NK-92 (cell line): ENCODE results near the gene DLX2.
"Not testable (repeated sequence)": the region's sequence is repeated elsewhere in the genome, so short reads cannot be mapped to it uniquely, and the experiment has no call there.

Experiments used
- DNase-seq: peaks from one replicate; lab custom pipeline; 2025; ENCODE audit not compliant: unreplicated experiment; lab: John Stamatoyannopoulos, UW

Gene DLX2

DNA sequence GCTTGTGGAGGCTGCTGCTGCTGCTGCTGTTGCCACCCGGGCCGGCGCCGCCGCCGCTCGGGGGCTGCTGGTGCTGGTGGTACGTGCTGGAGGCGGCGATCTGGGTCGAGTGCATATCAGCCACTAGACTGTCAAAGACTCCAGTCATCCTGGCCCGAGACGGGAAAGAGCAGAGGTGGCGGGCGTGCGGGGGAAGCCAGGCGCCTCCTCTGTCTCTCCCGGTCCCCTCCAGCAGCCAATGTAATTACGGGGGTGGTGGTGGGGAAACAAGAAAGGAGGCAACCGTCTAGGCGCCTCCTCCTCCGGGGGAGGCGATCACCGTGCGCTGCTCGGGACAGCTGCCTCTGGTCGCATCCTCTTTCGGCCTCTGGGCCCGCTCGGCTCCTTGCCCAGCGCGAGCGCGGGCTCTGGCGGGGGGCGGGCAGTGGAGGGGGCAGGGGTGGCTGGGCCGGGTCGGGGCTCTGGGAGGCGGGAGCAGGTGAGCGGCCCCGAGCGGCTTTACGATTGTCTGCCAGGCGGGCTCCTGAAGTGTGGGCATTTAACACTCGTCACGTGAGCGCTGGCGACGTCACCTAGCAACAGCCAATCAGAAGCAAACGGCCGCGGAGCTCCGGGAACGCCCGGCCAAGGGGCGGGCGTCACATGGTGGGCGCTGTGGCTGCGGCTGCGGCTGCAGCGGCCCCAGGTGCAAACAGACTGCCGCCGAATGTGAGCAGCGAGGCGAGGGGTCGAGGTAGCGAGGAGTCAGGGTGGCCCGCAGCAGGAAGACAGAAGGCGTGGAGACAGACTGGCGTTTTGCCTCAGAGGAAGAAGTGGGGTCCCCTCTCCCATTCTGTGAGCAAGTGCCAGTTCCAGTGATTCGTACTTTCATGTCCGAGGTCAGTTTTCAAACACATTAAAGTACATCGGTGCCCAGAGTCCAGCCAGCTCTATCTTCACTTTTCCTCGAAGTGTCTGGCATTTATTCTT, at the start of gene DLX2:
TSS of gene DLX2 (minus strand) at position 510 of the 969 bp plus-strand sequence. CDS start at position 148, 362 bp downstream.
- no peak for DNase-seq

DNA sequence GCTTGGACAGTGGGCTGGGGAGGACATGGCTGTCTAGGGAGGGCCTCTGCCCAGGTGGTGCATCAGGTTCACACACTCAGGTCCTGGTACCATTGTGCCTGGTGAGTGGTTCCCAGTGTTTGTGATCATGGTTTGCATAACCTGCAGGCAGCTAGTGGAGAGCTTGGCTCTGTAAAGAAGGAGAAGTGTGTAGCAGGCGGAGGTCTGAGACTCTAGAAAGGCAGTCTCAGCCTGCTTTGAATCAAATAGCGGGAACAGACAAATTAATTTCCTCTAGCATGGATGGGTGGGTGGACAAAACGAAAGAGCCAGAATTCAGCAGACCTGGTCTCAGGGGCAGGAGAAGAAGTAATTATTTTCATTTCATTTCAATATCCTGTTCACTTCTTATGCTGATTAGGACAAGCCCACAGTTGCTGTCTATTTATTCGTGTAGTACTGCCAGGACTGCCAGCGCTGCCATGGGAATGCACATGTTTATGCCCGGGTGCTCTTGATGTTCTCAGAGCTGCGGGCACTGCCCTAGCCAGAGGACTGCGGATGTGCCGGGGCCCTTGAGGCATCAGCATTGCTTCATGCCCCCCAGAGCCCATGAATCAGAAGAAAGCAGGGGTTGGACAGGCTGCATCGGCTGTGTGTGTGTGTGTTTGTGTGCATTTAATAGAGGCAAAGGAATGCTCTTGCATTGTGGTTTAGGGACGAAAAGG, 45.4 kb upstream of the DLX2 start:
- DNase-seq = no peak

DNA sequence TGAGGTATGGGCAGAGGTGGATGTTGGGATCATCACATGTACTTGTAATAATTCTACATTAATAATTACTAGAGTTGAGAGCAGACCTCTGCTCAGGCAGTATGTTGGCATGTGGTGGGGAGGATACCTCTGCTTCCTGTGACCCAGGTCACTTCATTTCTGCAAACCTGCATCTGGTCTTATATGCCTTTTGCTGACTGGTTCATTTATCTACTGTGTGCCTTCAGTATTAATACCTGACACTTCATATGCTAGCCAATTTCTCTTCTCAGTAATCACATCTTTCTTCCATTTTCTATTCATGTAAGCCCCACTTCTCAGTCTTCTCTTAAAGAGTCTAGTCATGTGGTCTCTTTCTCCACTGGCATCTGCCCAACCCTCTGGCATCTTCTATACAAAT, 41.1 kb upstream of the DLX2 start:
- DNase-seq = no peak

DNA sequence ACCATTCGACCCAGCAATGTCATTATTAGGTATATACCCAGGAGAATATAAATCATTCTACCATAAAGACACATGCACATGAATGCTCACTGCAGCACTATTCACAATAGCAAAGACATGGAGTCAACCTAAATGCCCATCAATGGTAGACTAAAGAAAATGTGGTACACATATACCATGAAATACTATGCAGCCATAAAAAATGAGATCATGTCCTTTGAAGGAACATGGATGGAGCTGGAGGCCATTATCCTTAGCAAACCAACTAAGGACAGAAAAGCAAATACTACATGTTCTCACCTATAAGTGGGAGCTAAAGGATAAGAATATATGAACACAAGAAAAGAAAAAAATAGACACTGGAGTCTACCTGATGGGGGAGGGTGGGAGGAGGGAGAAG, 36.0 kb upstream of the DLX2 start:
- not testable (repeated sequence) for DNase-seq

DNA sequence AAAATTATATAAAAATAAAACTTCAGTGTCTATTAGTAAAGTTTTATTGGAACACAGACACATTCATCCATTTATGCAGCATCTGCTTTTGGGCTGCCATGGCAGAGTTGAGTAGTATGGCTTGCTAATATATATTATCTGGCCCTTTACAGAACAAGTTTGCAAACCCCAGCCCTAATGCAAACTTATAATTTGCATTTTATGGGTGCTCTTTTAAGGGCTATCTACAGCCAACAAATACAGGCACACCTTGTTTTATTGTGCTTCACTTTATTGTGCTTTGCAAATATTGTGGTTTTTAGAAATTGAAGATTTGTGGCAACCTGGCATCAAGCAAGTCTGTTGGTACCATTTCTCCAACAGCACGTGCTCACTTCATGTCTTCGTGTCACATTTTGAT, 35.2 kb upstream of the DLX2 start:
- no peak for DNase-seq

DNA sequence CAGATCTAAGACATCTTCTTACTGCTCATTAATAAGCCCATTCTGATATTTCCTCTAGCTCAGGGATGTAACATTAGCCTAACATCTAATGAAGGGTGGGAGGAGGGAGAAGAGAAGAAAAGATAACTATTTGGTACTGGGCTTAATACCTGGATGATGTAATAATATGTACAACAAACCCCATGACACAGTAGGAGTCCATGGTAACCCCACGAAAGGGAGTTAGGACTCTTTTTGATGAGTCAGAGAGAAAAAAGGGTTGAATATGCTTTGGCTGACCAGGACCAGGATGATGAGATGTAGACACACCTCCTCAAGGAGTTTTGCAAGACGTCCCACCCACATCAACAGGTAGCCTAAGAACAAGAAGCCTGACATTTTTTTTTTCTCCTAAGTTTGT, 34.4 kb upstream of the DLX2 start:
- DNase-seq = no peak

DNA sequence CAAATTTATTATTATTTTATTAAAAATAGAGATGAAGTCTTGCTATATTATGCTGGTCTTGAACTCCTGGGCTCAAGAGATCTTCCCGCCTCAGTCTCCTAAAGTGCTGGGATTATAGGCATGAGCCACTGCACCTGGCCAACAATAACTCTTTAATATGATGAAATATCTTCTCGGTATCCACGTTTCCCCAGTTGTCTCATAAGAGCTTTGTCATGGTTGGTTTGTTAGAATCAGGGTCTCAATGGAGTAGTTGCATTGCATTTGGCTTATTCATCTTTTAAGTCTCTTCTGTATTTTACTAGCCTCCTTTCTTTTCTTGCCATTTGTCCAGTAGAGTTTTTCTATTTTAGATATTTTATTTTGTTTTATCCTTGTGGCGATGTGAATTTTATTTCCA, 32.7 kb upstream of the DLX2 start:
- no peak for DNase-seq

DNA sequence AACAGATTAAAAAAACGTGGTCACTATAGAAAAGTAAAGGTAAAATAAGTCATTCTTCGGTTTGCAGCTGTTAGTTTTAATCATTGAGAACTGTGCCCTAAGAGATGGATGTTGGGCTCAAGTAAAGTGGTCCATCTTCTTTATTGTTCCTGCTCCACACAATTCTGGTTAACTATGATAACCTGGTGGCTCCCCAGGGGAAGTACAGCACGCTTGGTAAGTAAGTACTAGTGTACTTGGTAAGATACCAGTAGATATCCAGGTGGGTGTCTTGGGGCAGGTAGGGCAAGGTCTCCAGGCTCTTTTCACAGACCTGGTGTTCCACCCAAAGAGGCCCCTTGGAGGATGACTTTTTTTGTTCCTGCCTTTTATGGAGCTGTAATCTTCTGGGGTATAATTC, 31.6 kb upstream of the DLX2 start:
- no peak for DNase-seq

DNA sequence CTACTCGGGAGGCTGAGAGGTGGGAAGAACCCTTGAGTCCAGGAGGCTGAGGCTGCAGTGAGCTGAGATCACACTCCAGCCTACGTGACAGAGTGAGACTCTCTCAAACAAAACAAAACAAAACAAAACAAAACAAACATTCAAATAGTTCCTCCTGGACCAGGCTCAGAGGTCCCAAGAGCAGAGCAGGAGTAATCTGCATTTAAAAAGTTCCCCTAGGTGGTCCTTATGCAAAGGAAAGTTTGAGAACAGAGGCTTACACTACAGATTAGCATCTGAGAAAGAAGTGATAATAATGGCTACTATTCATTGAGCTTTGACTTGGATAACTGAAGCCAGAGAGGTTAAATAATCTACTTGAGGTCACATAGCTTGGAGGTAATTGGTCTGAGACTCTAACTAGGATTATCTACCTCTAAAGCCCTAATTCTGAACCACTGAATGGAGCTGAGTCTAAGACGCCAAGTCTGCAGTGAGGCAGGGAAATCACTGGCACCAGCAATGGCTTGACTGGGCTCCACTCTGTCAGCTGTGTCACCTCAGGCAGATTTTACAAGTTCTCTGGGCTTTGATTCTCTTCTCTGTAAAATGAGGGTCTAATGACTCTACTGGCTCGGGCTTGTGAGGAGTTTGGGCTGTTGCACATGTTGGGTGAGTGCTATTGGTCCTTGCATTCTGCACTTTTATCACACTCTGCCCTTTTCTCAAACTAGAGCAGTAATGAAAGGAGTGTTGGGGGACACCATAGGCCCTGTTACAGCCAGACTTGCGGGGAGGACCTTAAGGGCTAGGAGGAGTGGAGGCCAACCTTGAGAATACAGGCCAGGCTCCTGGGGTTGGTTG, 29.2 kb upstream of the DLX2 start:
- no peak for DNase-seq

DNA sequence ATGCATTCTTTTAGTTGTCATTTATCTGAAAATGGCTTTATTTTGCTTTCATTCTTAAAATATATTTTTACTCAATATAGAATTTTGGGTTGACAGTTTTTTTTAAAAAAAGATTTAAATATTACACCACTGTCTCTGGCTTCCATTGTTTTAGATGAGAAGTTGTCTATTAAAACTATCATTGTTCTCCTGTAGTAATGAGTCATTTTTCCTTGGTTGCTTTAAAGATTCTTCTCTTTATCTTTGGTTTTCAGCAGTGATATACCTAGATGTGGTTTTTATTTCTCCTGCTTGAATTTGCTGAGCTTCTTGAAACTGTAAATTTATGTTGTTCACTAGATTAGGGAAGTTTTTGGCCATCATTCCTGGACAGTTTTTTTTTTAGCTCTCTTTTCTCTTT, 26.7 kb upstream of the DLX2 start:
- no peak for DNase-seq

DNA sequence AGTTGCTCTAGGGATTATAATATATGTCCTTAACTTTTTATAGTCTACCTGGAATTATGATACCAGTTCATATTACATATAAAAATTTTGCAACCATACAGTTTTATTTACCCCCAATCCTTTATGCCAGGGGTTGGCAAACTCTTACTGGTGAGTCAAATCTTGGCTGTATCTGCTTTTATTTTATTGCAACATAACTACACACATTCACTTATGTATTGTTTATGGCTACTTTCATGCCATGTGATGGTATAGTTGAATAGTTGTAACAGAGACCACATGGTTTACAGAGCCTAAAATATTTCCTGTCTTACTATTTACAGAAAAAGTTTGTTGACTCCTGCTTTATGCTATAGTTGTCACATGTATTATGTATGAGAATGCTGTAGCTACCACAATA, 25.8 kb upstream of the DLX2 start:
- no peak for DNase-seq

DNA sequence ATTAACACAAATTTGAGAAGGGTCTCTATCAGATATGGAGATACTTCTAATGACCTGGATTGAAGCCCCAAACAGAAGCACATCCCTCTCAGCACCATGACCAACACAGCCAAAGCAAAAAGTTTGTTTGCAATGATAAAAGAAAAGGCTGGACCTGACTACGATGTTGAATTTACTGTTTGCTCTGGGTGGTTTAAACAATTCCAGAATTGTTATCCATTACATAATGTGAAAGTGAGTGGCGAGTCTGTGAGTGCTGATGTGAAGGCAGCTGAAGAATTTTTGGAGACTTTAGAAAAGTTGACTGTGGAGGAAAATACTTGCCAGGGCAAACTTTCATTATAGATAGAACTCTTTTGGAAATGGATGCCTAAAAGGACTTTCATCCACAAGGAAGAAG, 17.4 kb upstream of the DLX2 start:
- DNase-seq = no peak

DNA sequence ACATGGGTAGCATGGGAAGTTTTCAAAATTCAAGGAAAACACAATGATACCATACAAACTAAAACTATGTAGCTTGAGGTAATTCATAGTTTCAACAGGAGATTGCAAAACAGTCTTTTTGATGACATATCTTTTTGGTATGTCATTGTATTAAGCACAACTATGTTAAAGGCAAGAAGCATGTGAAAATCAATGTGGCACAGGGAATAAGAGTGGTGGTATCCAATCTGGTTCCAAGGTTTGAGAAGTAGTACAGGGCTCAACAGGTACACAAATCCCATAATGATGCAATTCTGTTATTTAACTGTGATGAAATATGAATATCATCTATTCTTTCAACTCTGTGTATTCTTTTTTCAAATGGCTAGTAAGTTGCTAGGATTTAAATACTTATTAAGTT, 16.4 kb upstream of the DLX2 start:
- no peak for DNase-seq

DNA sequence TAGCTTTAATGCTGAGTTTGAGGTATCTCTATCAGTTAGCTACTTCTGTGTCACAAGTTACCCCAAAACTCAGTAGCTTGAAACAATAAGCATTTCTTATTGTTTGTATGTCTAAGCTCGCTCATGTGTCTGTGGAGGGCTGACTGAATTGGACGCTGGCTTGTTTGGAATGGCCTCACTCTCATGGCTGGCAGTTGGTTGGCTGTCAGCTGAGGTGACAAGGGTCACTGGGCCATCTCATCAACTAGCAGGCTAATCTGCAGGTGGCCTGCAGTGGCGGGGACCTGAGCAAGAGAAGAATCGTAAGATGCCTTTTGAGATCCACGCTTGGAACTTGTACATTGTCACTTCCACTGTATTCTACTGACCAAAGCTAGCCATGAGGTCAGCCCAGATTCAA, 13.4 kb upstream of the DLX2 start:
- DNase-seq = no peak

DNA sequence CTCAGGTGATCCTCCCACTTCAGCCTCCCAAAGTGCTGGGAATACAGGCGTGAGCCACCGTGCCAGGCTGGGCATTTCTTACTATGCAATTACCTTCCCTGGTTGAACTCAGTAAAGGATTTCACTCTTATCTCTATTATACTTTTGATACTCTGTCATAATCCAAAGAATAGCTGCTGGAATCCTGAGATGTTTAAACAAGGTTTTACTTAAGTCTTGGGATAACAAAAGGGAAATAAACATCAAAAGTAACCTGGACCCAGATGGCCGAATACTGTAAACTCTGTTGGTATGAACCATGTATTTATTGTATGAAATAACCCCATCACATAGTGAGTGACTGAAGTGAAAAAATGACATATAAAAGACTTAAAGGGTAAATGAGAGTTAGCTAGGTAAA, 11.9 kb upstream of the DLX2 start:
- no peak for DNase-seq

DNA sequence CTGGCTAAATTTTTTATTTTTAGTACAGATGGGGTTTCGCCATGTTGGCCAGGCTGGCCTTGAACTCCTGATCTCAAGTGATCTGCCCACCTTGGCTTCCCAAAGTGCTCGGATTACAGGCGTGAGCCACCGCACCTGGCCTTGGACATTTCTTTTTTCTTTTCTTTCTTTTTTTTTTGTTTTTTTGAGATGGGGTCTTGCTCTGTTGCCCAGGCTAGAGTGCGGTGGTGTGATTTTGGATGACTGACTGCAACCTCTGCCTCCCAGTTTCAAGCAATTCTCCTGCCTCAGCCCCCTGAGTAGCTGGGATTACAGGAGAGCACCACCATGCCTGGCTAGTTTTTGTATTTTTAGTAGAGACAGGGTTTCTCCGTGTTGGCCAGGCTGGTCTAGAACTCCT, 11.5 kb upstream of the DLX2 start:
- not testable (repeated sequence) for DNase-seq

DNA sequence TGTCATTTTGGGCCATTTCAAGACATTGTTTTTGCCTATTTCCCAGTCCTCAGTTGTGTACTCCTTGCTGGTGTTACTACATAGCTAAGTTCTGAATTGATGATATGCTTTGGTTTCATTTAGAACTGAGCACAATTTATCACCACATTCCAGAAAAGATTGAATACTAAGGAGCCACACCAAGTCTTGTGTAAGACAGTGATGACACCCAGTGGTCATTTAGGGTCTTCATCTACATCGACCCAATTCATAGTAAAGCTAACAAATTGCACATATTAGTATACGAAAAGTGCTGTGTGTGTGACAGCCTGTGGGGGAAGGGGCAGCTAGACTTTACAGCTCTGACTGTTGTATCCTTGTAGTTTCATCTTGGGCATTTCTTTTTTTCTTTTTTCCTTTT, 10.9 kb upstream of the DLX2 start:
- DNase-seq = no peak

DNA sequence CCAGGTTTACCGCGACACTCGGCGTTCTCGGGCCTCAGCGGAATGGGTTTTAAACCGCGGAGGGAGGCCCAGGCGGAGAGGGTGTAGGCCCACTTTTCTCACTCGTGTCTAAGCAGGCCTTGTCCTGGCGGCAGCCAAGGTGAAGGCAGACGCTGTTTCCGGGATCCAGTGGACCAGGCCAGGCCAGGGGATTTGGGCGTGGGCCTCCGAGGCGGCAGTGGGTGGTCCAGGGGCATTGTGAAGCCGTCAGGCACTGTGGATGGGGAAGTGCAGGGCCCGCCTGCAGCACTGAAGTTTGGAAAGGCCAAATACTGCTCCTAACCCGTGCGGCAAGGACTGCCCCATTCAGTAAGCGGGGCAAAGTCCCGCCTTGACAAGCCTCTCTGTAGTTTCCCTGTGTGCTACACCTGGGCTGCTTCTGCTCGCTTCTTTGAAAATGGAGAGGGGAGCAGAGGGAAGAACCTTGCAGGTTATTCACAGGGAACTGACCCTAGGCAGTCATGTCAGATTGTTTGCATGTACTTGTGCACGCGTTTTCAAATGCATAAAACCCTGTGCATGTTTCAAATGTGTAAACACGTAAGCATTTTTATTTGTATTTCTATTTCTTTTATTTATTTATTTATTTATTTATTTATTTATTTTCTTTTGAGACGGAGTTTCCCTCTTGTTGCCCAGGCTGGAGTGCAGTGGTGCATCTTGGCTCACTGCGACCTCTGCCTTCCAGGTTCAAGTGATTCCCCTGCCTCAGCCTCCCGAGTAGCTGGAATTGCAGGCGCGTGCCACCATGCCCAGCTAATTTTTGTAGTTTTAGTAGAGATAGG, 7.5 kb upstream of the DLX2 start:
- DNase-seq = no peak

DNA sequence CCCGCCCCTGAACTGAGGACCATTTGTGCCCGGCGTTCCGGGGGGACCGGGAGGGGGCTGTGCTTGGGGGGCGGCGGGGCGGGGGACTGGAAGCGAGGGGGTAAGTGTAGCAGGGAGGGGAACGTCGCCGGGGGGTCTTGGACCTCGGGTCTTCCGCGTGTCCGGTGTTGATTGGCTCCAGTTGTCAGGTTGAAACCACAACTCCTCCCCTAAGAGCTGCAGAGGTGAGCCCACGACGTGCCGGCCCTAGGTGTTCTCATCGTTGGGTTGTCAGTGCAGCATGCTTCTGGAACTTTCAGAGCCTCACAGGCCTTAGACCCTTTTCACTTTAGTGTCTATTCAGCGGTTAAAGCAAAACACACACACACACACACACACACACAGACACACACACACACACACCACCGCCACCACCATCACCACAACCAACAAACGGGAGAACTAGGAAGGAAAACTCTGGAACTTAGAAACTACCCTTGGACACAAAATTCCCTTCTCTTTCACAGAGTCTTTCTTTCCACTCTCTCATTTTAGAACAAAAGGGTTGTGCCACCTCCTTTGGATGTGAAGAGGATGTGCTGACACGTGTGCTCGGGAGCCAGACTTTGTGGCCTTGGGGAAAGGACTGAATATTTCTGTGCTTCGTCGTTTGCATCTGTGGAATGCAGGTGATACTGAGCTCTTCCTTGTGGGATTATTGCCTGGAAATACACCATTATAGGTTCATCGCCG, 6.7 kb upstream of the DLX2 start:
- DNase-seq = no peak

DNA sequence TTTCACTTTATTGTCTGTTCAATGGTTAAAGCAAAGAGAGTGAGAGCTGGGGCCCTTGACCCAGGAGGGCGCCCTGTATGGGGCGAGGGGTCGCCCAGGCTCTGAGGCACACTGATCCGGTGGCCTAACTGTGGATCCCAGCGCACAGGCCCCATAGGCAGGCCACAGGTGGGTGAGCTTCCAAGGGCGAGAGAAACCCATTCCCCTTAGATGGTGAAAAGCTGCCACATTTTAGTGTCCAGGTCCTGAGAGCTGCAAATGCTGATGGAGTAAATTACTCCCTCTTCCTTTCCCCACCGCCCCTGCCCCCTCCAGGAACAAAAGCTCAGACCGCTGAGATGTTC, 5.9 kb upstream of the DLX2 start:
- no peak for DNase-seq
